CD14-positive monocyte (primary cell): Measurements from ENCODE around the gene LAMC1. TPM values are rescaled to one million over a fixed set of nuclear protein-coding genes. Genes with fewer than 3 reads are reported as not detected.

Experiments used
- DNase-seq, 3 donors: peaks; one replicate each; pipeline ENCODE4 v3.0.0-alpha.2; 2011 to 2022
- H2AFZ ChIP-seq: 2 replicates; pipeline ENCODE4 v1.6.0; 2012; ENCODE audit warnings: mild to moderate bottlenecking, low read depth, low read length, inconsistent platforms; ENCODE audit not compliant: insufficient read depth, poor library complexity, severe bottlenecking
- H3K27ac ChIP-seq, 2 donors: 1 replicate in 1 of 2; 2 replicates in 1 of 2; pipeline ENCODE4 v1.5.1; 2012 to 2013; ENCODE audit warnings: low read length in 2 of 2, control low read depth in 1 of 2, inconsistent platforms in 1 of 2, low read depth in 1 of 2, mild to moderate bottlenecking in 1 of 2
- H3K27me3 ChIP-seq, 2 donors: one replicate each; pipeline versions ENCODE4 v1.6.0 to v1.6.1; 2011 to 2013; ENCODE audit warnings: low read length in 2 of 2; ENCODE audit not compliant: control insufficient read depth in 2 of 2, insufficient read depth in 2 of 2
- H3K36me3 ChIP-seq, 2 donors: replicated peaks in 1 of 2; 1 replicate in 1 of 2; 2 replicates in 1 of 2; pipeline versions ENCODE4 v1.5.1 to v1.6.1; 2012 to 2013; ENCODE audit warnings: low read length in 2 of 2, control low read depth in 1 of 2, inconsistent platforms in 1 of 2, mild to moderate bottlenecking in 1 of 2; ENCODE audit not compliant: insufficient read depth in 2 of 2, control insufficient read depth in 1 of 2
- H3K4me1 ChIP-seq, 2 donors: 1 replicate in 1 of 2; 2 replicates in 1 of 2; pipeline versions ENCODE4 v1.5.1 to v1.6.1; 2012 to 2013; ENCODE audit warnings: low read length in 2 of 2, control low read depth in 1 of 2, inconsistent platforms in 1 of 2, mild to moderate bottlenecking in 1 of 2, moderate library complexity in 1 of 2; ENCODE audit not compliant: insufficient read depth in 2 of 2, control insufficient read depth in 1 of 2
- H3K4me2 ChIP-seq: replicated peaks from 2 replicates; pipeline ENCODE3; 2012; ENCODE audit warnings: low read length, moderate library complexity, mild to moderate bottlenecking; ENCODE audit not compliant: poor library complexity, severe bottlenecking; ENCODE audit errors: extremely low read depth
- H3K4me3 ChIP-seq, 3 experiments: fragments of 200-600 bp in 1 of 3; sonication (generic) in 1 of 3; replicated peaks in 1 of 3; 1 replicate in 2 of 3; 2 replicates in 1 of 3; pipeline ENCODE4 v1.5.1; 2011 to 2013; ENCODE audit warnings: low read length in 3 of 3, mild to moderate bottlenecking in 3 of 3, control low read depth in 2 of 3, low read depth in 2 of 3, inconsistent platforms in 1 of 3, moderate library complexity in 1 of 3
- H3K79me2 ChIP-seq: 2 replicates; pipeline ENCODE4 v1.6.0; 2012; ENCODE audit warnings: mild to moderate bottlenecking, control low read depth, inconsistent platforms, low read length, moderate library complexity; ENCODE audit not compliant: insufficient read depth
- H3K9ac ChIP-seq: 2 replicates; pipeline ENCODE4 v1.6.0; 2017; ENCODE audit warnings: low read length, mild to moderate bottlenecking; ENCODE audit not compliant: insufficient read depth, poor library complexity, severe bottlenecking
- H3K9me3 ChIP-seq, 2 donors: replicated peaks in 1 of 2; 1 replicate in 1 of 2; 2 replicates in 1 of 2; pipeline versions ENCODE4 v1.5.1 to v1.6.1; 2012 to 2013; ENCODE audit warnings: low read length in 2 of 2, control low read depth in 1 of 2; ENCODE audit not compliant: control insufficient read depth in 1 of 2, insufficient read depth in 1 of 2
- H4K20me1 ChIP-seq: 2 replicates; pipeline ENCODE4 v1.6.0; 2012; ENCODE audit warnings: mild to moderate bottlenecking, low read length, control low read depth, moderate library complexity; ENCODE audit not compliant: insufficient read depth
- H3K27ac Mint-ChIP-seq, 7 donors: one replicate each; pipeline ENCODE4 v1.8.0; 2020; ENCODE audit warnings: mild to moderate bottlenecking in 7 of 7, mixed read lengths in 7 of 7, moderate library complexity in 6 of 7, inconsistent platforms in 2 of 7
- H3K27me3 Mint-ChIP-seq, 3 donors: one replicate each; pipeline ENCODE4 v1.8.0; 2021 to 2022; ENCODE audit warnings: low read depth in 3 of 3, mild to moderate bottlenecking in 3 of 3, mixed read lengths in 3 of 3, moderate library complexity in 3 of 3, inconsistent platforms in 1 of 3
- H3K36me3 Mint-ChIP-seq, 2 donors: one replicate each; pipeline ENCODE4 v1.8.0; 2020; ENCODE audit warnings: mixed read lengths in 2 of 2, inconsistent platforms in 1 of 2, mild to moderate bottlenecking in 1 of 2
- H3K4me1 Mint-ChIP-seq: one replicate; pipeline ENCODE4 v1.8.0; 2020; ENCODE audit warnings: mild to moderate bottlenecking, mixed read lengths
- H3K4me3 Mint-ChIP-seq, 2 donors: one replicate each; pipeline ENCODE4 v1.8.0; 2020; ENCODE audit warnings: mild to moderate bottlenecking in 2 of 2, mixed read lengths in 2 of 2, moderate library complexity in 1 of 2
- H3K9me3 Mint-ChIP-seq, 7 donors: one replicate each; pipeline ENCODE4 v1.8.0; 2020 to 2022; ENCODE audit warnings: mixed read lengths in 7 of 7, mild to moderate bottlenecking in 6 of 7, moderate library complexity in 6 of 7, inconsistent platforms in 2 of 7
- WGBS: methylation state at CpG from one replicate; pipeline ENCODE4 v1.1.5; 2013; ENCODE audit warnings: missing lambda C conversion rate; ENCODE audit not compliant: insufficient coverage; 5-methylcytosine and 5-hydroxymethylcytosine counted together
- intact Hi-C, 2 donors: fragments of 100-400 bp; cut with micrococcal nuclease; formaldehyde crosslinking; loops; one replicate each; pipeline versions ENCODE4 v1.15.0 to v1.15.1; 2023
- polyA plus RNA-seq, 3 donors: library from polyadenylated mRNA; depleted of rRNA in 1 of 3; unstranded in 2 of 3; stranded (reverse) in 1 of 3; fragments of 300-500 nt in 2 of 3; fragments of >200 nt in 1 of 3; fragmentation: Illumina TruSeq in 2 of 3; gene quantifications; 1 replicate in 2 of 3; 2 replicates in 1 of 3; pipeline ENCODE4 v1.2.3, GENCODE V29; 2012 to 2021
- TF ChIP-seq, protein P1 (sequence below): fragments of 200-600 bp; IDR thresholded peaks from one replicate; pipeline ENCODE4 v1.8.0; 2022; ENCODE audit warnings: antibody characterized with exemption, mild to moderate bottlenecking

Gene LAMC1
- polyA plus RNA-seq, 3 donors, result 0.34 to 1.7 (median 0.95) TPM

DNA sequence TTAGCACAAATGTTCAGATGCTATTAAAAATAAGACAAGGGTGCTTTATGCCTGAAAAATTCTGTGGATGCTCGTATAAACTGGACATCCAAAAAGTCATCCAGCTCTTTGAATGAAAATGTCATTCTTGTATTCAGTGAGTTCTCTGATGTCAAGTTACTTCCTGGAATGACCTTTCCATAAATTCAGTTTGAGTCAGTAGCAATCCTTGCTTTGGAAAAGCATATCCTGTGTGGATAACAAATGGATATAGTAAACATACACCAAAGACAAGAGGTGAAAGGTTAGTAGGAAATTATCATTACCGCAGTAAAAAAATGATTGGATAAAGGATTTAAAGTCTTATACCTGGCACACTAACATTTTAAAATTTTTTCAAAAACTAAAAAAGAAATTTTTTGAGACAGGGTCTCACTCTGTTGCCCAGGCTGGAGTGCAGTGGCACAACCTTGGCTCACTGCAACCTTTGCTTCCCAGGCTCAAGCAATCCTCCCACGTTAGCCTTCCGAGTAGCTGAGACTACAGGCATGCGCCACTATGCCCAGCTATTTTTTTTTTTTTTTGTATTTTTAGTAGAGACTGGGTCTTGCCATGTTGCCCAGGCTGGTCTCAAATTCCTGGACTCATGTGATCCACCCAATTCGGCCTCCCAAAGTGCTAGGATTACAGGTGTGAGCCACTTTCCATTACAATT, 10.8 kb upstream of the LAMC1 start:
- intact Hi-C loops, result no loop called here
- Mint-ChIP-seq H3K36me3 (no peaks in the 10 kb centered on the region), H3K27me3 (peaks cover 4 to 7% (median 5%) of the 10 kb centered on the region in 3 donors), H3K4me1 (no peaks in the 10 kb centered on the region), H3K27ac (no peak overlapping the region), H3K9me3 (peaks cover 3 to 14% (median 10%) of the 10 kb centered on the region in 7 donors), H3K4me3 (no peak overlapping the region)
- peaks cover 0 to 2% of the 10 kb centered on the region in 2 donors for H3K27me3 ChIP-seq
- WGBS, result no CpG with 5 or more reads among the region's 6 CpGs
- H3K4me3 ChIP-seq, result no peak overlapping the region
- H3K4me2 ChIP-seq, result no peak overlapping the region
- DNase-seq, result no peak
- H3K4me1 ChIP-seq, result no peaks in the 10 kb centered on the region
- H3K9me3 ChIP-seq, result peaks cover 0 to 5% of the 10 kb centered on the region in 2 donors
- H2AFZ ChIP-seq, result no peak overlapping the region
- H3K36me3 ChIP-seq, result no peaks in the 10 kb centered on the region
- no peak overlapping the region for H3K9ac ChIP-seq
- no peak overlapping the region for H3K27ac ChIP-seq
- TF ChIP-seq, protein P1, sequence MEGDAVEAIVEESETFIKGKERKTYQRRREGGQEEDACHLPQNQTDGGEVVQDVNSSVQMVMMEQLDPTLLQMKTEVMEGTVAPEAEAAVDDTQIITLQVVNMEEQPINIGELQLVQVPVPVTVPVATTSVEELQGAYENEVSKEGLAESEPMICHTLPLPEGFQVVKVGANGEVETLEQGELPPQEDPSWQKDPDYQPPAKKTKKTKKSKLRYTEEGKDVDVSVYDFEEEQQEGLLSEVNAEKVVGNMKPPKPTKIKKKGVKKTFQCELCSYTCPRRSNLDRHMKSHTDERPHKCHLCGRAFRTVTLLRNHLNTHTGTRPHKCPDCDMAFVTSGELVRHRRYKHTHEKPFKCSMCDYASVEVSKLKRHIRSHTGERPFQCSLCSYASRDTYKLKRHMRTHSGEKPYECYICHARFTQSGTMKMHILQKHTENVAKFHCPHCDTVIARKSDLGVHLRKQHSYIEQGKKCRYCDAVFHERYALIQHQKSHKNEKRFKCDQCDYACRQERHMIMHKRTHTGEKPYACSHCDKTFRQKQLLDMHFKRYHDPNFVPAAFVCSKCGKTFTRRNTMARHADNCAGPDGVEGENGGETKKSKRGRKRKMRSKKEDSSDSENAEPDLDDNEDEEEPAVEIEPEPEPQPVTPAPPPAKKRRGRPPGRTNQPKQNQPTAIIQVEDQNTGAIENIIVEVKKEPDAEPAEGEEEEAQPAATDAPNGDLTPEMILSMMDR, result no peak
- no peaks in the 10 kb centered on the region for H3K79me2 ChIP-seq
- H4K20me1 ChIP-seq, result no peaks in the 10 kb centered on the region

DNA sequence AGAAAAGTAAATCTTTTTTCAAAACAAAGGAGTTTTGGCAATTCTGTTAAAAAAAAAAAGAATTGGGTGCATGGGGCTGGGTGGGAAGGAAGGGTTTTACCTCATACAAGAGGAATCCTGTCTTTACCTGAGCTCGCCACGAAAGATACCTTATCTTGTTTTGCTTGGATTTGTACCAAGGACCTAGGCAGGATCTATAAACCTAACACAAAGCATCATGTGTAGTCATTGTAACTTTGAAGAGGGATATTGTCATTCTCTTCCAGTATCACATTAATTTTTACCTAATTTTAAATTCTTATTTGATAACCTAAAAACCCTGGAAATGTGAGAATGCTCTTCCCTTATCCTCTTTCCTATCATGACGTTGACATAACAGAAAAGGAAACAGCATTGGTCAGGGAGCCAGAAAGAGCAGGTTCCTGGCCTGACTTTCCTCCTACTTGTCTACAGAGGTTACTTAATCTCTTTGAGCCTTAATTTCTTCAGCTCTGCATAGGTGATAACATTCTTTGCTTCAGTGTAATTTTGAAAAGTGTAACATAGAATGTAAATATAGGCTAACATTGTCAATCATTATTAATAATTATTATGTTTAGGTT, 4.0 kb upstream of the LAMC1 start:
- no peaks in the 10 kb centered on the region for H3K36me3 ChIP-seq
- Mint-ChIP-seq H3K4me1 (peaks cover 15% of the 10 kb centered on the region), H3K27me3 (peaks cover 18 to 44% (median 32%) of the 10 kb centered on the region in 3 donors), H3K27ac (no peak overlapping the region), H3K4me3 (no peak overlapping the region), H3K9me3 (peaks cover 0 to 8% (median 5%) of the 10 kb centered on the region in 7 donors), H3K36me3 (peaks cover 0 to 2% of the 10 kb centered on the region in 2 donors)
- intact Hi-C loops, result no loop called here
- no peaks in the 10 kb centered on the region for H3K9me3 ChIP-seq
- H3K9ac ChIP-seq, result no peak overlapping the region
- no peaks in the 10 kb centered on the region for H4K20me1 ChIP-seq
- TF ChIP-seq, protein P1, result no peak
- H3K4me1 ChIP-seq, result peaks cover 13 to 15% of the 10 kb centered on the region in 2 donors
- no peak overlapping the region for H2AFZ ChIP-seq
- H3K27me3 ChIP-seq, result peaks cover 9 to 48% of the 10 kb centered on the region in 2 donors
- no peak overlapping the region for H3K4me2 ChIP-seq
- no peak overlapping the region for H3K27ac ChIP-seq
- no peaks in the 10 kb centered on the region for H3K79me2 ChIP-seq
- no peak for DNase-seq
- WGBS, result no CpG with 5 or more reads among the region's 3 CpGs
- H3K4me3 ChIP-seq, result no peak overlapping the region
